ENCODE results near the gene WDR45B. TPM values are rescaled to one million over a fixed set of nuclear protein-coding genes. Genes with fewer than 3 reads are reported as not detected.

WDR45B gene
- total RNA-seq, 1 donor: 47.0 TPM

DNA sequence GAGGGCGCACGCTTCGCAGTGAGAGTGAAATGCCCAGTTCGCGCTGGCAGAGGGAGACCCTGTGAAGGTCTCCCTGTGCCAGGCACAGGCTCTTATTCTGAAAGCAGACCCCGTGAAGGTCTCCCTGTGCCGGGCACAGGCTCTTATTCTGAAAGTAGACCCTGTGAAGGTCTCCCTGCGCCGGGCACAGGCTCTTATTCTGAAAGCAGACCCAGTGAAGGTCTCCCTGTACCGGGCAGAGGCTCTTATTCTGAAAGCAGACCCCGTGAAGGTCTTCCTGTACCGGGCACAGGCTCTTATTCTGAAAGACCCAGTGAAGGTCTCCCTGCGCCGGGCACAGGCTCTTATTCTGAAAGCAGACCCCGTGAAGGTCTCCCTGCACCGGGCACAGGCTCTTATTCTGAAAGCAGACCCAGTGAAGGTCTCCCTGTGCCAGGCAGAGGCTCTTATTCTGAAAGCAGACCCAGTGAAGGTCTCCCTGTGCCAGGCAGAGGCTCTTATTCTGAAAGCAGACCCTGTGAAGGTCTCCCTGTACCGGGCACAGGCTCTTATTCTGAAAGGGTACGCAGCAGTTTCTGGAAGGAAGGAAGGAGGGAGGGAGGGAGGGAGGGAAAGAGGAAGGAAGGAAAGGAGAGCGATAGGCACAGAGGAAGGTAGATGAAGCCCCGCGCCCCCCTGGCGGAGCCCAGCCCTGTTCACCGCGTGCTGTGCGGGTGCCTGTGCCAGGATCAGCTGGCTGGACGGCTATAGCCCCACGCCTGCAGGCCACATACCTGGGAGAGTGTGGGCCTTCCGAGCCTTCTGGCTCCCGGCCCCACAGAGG lies 55.3 kb downstream of the WDR45B start:
- peak overlapping the region; percentile 75 for H3K4me3 ChIP-seq (ENCODE audit: low read depth, low read length)
- TF ChIP-seq, protein P1, sequence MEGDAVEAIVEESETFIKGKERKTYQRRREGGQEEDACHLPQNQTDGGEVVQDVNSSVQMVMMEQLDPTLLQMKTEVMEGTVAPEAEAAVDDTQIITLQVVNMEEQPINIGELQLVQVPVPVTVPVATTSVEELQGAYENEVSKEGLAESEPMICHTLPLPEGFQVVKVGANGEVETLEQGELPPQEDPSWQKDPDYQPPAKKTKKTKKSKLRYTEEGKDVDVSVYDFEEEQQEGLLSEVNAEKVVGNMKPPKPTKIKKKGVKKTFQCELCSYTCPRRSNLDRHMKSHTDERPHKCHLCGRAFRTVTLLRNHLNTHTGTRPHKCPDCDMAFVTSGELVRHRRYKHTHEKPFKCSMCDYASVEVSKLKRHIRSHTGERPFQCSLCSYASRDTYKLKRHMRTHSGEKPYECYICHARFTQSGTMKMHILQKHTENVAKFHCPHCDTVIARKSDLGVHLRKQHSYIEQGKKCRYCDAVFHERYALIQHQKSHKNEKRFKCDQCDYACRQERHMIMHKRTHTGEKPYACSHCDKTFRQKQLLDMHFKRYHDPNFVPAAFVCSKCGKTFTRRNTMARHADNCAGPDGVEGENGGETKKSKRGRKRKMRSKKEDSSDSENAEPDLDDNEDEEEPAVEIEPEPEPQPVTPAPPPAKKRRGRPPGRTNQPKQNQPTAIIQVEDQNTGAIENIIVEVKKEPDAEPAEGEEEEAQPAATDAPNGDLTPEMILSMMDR (IDR thresholded peaks at IDR 0.05; ENCODE audit: insufficient read depth, low read length): no peak
- peak; percentile 84 for DNase-seq (ENCODE audit: low read depth)

DNA sequence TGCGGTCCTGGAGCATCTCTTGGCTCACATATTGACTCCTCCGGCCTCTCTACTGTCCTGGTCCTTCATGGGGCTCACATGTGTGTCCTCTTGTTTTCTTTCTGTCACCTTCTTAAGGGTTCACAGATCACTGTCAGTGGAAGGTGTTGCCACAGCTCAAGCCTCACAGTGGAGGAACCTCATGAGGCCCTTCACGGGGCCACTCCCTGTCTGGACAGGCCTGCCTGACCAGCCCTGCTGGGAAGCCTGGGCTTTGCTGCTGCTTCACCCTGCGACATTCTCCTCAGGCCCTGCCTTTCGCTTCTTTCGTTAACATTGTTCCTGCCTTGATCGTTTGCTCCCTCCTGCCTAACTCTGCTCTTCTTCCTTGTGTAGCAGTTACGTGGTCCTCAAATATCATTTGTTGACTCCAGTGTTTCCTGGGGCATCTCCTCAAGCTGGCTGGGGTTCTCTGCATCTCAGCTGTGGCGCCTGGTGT lies 55.9 kb downstream of the WDR45B start:
- H3K4me3 ChIP-seq (ENCODE audit: low read depth, low read length): no peak overlapping the region
- TF ChIP-seq, protein P1 (IDR thresholded peaks at IDR 0.05; ENCODE audit: insufficient read depth, low read length): no peak
- no peak for DNase-seq (ENCODE audit: low read depth)

DNA sequence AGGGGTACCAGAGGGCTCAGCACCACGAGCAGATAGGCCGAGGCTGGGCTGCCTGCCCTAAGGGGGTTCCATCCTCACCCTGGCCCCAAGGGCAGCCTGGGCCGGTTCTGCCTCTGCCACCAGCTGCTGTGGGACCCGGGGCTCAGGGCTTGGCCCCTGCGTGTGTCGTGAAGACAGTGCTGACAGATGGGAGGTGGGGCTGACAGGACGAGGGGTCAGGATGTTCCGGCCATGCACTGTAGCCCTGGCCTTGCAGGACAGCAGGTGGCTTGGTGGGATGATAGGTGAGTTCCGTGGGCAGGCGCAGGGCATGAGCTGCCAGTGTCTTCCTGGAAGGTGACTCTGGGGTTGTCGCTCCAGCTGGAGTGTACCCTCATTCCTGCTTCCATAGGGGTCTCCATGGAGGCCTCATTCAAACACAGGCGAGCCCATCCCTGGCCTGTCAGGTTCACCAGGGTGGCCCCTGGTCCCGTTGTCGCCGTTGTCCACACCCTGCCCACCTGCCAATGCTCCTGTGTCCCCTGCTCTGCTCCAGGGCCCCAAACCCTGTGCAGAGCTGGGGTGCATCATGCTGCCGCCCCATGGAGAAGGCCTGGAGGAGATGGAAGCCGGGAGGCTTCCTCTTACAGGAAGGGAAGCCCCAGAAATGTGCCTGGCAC lies 57.2 kb downstream of the WDR45B start:
- DNase-seq (ENCODE audit: low read depth): no peak
- TF ChIP-seq, protein P1 (IDR thresholded peaks at IDR 0.05; ENCODE audit: insufficient read depth, low read length): no peak
- no peak overlapping the region for H3K4me3 ChIP-seq (ENCODE audit: low read depth, low read length)

- no peak for DNase-seq (ENCODE audit: low read depth)
- H3K4me3 ChIP-seq (ENCODE audit: low read depth, low read length): no peak overlapping the region
- TF ChIP-seq, protein P1 (IDR thresholded peaks at IDR 0.05; ENCODE audit: insufficient read depth, low read length): no peak
Observed at GRCh38 chr17:82590216-82590615, 58.0 kb downstream of the WDR45B start.

DNA sequence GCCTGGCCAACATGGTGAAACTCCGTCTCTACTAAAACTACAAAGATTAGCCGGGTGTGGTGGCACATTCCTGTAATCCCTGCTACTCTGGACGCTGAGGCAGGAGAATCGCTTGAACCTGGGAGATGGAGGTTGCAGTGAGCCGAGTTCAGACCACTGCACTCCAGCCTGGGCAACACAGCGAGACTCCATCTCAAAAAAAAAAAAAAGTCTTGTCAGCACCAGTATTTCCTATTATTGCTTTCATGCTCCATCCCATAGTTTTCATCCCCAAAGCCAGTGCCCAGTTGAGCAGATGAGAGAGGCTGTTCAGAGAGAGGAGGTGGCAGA lies 58.4 kb downstream of the WDR45B start:
- no peak for DNase-seq (ENCODE audit: low read depth)
- no peak overlapping the region for H3K4me3 ChIP-seq (ENCODE audit: low read depth, low read length)
- TF ChIP-seq, protein P1 (IDR thresholded peaks at IDR 0.05; ENCODE audit: insufficient read depth, low read length): no peak

DNA sequence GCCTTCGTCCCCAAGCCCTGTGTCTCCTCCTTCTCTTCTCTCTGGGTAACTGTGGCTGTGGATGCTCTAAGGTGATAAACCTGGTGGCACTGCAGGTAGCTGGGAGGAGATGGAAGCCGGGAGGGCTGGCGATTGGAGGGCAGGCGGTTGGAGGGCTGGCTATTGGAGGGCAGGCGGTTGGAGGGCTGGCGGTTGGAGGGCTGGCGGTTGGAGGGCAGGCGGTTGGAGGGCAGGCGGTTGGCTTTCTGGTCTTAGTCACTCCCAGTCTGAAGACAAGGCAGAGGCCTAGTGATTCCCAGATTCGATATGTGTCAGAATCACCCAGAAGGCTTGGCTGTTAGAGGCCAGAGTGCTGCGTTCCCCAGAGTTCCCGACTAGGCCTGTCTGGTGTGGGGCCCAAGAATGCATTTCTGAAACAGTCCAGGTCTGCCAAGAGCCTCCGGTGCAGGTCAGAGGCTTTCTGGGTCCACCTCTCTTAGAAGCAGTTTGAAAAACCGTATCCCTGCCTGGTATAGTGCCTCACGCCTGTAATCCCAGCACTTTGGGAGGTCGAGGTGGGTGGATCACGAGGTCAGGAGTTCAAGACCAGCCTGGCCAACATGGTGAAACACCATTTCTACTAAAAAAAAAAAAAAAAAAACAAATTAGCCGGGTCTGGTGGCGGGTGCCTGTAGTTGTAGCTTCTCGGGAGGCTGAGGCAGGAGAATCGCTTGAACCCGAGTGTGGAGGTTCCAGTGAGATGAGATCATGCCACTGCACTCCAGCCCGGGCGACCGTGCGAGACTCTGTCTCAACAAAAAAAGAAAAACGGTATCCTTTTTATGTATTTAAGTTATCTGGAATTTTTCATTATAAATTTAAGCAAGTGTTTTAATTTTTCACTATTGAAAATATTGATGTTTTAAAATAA lies 59.7 kb downstream of the WDR45B start:
- no peak for DNase-seq (ENCODE audit: low read depth)
- H3K4me3 ChIP-seq (ENCODE audit: low read depth, low read length): no peak overlapping the region
- TF ChIP-seq, protein P1 (IDR thresholded peaks at IDR 0.05; ENCODE audit: insufficient read depth, low read length): no peak

All from fibroblast of the aortic adventitia (primary cell).